HG03521 (cell line): ENCODE results near the gene GRAMD2A.

Source experiments
- ATAC-seq: cut with Tn5 transposase; IDR thresholded peaks from one replicate; pipeline ENCODE4 v1.9.1; 2021; ENCODE audit warnings: mild to moderate bottlenecking, moderate library complexity; ENCODE audit not compliant: unreplicated experiment

Gene GRAMD2A

DNA sequence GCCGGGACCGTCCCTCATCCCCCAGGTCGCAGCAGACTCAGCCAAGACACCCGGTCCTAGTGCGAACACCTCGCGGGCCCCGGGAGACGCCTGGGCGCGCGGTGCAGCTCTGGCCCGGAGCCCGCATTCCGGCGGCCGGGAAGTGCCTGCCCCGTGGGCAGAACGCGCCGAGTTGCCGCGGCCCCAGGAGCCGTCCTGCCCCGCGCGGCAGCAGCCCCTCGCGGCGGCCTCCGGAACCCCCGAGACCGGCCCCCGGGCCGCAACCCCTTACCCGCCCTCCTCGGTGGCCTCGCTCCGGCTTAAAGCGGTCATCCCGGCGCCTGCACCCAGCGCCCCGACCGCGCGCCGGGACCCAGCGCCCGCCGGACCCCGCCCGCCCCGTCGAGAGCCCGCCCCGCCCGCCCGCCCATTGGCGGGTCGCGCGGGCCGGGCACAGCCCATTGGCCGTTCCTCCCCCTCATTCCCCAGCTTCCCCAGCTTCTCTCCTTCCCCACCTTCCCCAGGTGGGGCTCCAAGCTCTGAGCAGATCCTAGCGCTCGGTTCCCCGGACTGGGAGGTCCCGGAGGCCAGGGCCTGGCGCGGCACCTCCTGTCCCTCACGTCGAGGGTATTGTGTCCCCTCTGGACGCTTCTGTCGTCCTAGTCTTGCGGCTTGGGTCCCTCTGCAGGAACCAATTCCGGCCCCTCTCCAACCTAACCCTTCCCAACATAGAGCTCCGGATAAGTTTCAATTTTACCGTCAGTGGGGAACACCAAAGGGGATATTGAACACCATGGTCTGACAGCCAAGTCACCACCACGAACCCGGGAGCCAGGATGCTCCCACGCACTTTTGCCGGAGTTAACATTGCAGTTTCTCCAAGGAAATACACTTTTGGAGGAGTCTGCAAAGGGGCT lies at the start of gene GRAMD2A:
GRAMD2A (minus strand) TSS at position 328 of the 896 bp plus-strand sequence.
- ATAC-seq, result no peak

DNA sequence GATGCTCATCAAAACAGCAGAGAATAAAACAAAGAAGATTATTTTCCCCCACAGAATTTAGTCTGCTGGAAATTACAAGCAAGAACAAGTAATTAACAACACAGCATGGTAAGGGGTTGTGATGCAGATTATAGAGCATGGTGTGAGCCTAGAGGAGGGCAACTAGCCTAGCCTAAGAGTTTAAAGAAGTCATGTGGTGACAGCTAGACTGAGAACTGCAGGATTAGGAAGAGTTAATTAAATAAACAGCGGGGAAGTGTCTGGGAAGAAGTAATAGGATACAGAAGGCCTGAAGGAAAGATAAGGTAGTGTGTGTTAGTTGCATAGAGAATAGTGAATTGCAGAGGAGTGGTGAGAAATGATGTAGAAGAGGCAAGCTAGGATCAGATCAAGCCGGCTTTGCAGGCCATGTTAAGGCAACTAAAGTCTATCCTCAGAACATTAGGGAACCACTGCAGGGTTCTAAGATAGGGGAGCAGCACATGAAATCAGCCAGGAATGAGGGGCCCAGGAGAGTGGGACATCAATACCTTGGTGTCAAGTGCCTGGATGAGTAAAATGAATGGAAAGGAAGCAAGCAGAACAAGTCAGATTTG lies 45.3 kb upstream of the GRAMD2A start:
- no peak for ATAC-seq

DNA sequence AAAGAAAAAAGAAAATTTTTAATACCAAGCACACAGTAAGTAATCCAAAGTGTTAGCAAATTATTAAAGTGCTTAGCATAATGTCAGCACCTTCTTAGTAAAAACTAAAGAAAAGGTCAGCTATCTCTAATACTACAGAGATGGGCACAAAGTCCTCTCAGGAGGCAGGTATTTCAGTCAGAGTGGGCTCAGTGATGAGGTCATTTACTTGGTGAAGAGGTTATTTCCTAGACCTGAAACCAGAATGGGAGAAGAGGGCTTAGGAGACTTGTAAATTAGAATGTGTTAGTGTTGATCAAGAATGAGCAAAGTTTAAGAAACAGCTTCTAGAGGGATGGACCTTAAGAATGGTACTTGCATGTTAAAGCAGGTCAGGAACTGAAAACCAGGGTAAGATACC lies 42.1 kb upstream of the GRAMD2A start:
- no peak for ATAC-seq

DNA sequence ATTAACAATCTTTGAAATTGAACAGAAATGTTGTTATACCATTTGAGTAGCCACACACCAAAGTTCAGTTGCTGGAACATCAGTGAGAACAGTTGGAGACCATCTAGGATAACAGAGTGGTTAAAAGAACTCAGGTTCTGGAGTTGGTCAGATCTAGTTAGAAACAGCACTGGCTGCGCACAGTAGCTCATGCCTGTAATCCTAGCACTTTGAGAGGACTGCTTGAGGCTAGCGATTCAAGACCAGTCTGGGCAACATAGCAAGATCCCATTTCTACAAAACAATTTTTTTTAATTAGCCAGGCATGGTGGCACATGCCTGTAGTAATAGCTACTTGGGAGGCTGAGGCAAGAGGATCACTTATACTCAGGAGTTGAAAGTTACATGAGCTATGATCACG lies 41.0 kb upstream of the GRAMD2A start:
- no peak for ATAC-seq

DNA sequence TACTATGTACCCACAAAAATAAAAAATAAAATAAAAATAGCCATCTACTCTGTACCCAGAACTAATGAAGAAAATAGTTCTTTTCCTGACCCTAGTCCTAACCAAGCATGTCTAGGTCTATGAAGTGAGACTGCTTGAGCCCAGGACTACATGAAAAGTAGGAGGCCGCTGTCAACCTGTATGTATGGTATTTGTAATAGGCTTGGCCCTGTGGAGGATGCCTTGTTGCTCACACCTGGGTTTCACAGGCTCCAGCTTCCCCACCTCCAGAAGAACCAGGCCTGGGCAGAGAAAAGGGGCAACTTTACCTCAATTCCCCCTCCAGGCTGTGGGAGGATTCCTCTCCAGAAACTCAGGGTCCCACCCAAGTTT lies 40.3 kb upstream of the GRAMD2A start:
- ATAC-seq, result no peak

DNA sequence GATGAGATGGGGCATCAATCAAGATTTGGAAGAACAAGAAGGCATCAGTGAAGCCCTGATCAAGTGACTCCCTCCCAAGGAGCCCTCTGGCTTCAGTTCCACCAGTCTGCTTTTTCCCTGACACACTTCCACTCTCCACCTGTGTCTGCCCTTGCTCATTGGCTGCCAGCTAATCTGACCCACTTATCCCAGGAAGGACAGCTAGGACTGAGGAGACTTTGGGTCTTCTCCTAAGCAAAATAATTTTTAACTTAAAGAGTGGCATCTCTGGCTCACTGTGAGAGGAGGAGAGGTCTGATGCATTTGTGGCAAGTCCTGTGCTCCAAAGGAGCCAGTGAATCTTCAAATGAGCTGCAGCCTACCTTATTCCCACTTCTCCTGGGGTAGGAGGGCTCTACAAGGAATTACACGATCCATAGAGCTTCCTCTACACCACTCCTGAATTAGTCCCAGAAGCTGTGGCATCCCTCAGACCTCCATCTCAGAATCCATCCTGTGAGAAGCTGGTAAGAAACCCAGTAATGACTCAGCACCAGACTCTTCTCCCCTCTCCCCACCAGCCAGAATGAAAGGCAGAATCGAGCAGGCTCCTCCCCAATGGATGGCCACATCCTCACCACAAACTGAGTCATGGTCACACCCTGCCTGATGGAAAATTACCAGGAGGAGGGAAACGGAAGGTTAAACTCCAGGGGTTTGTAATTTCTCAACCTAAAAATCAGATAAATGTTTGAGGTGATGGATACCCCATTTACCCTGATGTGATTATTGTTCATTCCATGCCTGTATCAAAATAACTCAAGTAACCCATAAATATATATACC lies 39.7 kb upstream of the GRAMD2A start:
- no peak for ATAC-seq

DNA sequence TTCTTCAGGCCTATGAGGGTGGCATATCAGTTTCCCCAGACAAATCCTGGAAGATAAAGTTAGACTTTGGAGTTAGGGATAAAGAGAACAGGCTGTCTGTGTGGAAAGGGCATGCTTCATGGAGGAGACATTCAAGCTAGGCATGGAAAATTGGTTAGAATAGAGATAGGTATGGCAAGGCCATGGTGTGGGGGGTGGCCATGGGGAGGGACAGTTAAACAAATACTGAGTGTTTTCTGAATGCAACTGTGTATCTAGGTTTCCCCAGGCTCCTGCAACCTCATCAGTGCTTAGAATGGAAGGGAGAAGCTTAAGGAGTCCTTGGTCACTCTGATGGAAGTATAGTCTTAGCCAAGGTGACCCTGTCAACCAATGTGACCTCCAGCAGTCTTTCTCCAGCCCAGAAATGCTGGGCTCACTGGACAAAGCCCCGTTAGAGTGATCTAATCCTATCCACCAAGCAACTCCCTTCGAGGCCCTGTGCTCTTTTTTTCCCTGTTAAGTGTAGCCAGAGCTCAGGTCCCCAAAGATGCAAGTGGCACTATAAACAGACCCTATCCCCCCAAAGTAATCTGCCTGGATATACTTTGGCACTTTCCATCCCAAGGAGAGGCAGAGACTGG lies 38.9 kb upstream of the GRAMD2A start:
- ATAC-seq, result no peak

DNA sequence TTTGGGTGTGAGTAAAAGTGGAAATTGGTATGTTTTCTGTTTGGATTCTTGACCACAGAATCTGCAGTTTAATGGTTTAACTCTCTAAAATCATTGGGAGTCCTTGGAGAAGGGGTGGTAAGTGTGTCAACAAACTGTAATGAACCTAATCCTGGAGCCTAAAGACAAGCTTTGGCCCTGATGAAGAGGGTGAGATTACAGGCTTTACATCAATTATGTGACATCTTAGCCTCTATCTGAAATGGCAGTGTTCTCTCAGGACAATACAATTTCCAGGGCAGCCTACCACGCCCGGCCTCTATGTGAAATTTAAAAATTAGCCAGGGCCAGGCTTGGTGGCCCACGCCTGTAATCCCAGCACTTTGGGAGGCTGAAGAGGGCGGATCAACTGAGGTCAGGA lies 37.7 kb upstream of the GRAMD2A start:
- no peak for ATAC-seq

DNA sequence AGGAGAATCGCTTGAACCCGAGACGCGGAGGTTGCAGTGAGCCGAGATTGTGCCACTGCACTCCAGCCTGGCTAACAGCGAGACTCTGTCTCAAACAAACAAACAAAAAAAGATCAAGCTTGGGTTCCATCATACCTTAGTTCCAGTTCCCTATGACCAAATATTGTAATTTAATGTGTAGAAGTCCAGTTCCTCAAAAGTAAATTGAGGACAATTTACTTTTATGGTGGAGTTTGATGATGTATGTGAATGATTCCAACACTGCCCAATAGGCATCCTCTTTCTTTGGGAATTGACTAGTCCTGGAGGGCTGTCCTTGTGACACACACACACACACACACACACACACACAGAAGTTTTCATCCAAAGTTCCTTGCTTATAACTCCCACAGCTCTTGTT lies 36.2 kb upstream of the GRAMD2A start:
- ATAC-seq, result no peak

DNA sequence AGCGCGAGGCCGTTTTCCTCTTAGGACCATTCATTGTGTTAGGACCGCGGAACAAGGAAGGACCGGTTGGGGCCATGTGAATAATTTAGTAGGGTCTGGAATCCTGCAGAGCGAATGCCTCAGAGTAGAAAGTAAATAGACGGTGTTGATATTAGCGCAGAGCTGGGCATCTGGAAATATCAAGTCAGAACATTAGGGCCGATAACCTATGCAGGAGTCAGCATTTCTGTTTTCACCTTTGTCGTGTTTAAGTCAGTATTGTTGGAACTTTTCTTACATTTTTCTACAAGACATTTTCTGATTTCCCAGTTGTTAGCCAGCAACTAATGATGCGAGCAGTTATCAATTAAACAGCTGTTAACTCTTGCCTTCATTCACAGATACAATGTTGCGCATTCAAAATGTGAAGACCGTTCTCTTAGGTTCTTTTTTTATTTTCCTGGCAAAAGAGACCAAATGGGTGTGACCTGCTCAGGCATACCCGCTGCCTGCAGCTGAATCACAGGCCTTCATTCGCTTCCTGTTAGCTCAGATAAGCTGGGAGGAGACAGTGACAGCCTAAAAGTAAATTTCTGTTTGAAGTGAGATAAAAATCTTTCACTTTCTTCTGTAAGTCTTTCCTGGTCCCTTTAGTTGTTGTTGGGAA lies 34.4 kb upstream of the GRAMD2A start:
- no peak for ATAC-seq

DNA sequence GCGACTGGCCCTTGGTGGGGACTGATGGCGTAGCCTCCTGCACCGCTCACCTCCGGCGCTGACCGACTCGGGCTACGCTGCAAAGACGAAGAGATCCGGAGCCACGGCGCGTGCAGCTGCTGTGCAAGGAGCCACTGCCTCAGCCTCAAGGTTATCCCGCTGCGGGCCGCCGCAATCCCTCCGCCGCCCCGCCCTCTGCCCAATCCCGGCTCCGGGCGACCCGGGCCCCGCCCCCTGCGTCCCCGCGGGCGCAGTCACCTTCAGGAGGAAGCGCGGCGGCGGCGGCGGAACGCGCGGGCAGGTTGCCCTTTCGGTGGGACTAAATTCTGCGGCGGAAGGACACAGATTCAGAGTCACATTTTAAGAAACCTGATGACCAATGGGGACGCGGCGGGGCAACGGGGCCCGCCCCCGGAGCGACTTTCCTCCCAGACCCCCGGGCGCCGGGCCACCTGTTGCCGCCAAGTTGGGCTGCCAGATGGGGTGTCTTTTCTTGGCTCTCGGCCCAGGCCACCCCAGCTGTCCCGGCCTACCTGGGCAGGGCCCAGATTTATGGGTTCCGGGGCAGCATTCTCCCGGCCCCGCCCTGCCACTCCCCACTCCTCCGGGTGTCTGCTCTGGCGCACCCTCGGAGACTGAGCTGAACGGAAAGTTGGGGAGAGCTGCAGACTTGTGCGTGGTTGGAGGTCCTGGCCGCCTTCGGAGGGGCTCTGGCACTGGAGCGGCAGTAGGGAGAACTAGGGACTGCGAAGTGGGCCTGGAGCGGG lies 33.7 kb upstream of the GRAMD2A start, which contains the start of gene PKM:
PKM (minus strand) TSS at position 125 of the 767 bp plus-strand sequence. CDS start 12,093 bp downstream, outside the sequence.
- peak; percentile 47 for ATAC-seq

DNA sequence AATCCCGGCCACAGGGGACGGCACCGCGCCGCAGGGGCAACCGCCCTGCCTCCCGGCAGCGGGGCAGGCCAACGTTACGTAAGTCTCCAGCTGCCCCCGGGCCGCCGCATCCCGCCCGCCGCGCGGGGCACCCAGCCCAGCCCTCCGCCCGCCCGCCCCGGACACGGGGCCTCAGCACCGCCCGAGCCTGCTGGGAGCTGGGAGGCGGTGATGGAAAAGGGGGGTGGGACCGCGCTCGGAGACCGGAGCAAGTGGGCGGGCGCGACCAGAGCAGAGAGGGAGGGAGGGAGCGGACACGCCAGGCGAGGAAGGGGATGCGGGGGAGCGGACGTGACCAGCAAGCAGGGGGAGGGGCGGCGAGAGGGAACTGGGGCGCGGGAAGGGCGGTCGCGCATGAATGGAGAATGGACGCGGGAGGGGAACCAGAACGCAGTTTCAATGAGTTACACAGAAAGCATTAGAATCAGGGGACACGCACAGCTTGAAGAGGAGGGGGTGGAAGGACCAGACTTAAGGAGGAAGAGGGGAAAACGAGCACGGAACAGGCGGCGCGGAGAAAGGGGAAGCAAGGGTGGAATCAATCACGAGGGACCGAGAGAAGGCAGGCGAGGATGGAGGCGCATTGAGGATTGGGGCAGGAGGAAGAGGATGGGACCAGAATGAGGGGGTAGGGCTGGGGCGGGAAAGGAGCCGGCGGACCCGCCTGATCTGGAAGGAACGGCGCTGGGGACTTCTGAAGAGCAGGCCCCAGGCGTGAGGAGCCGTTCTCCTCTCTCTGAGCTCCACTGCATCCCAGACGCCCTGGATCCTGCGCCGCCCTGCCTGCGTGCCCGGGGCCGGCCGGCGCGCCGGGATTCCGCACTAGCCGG lies 32.8 kb upstream of the GRAMD2A start:
- no peak for ATAC-seq

DNA sequence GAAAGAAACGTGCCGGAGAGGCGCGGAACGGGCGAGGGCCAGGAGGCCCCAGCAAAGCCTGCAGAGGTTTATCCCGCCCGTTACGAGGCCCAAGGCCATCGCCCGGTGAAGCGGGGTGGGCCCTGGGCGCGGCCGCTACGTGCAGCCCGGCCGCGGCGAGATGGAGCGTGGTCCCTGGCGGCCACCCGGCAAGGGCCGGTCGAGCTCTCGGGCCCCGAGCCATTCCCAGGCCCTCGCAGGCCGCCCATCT lies 32.3 kb upstream of the GRAMD2A start:
- no peak for ATAC-seq

DNA sequence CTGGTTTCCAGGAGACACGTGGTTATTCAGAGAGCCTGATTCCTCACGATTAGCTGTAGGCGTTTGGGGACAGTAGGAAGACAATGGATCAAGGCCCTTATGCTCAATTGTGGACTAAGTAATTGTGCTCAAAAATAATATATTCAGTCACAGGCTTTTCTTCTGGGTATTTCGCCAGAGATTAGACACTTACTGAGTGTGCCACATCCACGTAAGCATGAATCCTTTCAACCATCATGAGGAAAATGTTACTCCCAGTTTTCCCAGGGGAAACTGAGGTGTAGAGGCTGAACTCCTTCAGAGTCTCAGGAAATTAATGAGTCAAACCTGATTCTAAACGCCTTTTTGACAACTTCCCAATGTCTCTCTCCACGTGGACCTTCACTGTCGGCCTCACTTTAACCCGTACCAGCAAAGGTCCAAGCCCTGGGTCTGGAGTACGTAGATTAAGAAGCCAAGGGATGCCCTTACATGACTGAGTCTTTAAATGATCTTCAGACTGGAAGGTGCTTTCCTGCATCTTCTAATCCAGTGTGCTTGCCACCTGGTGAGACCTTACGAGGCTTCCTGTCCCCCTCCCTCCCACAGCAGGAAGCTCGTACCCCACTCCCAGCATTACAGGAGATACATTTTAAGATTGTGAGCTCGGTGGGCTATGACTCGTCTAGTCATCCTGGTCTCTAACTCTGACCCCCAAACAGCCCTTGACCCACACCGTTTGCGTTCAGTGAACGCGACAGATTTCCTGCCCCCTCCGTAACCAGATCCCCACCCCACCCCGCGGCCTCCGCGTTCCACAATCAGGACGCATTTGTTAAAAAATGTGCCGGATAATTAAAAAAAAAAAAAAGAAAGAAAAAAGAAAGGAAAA lies 31.7 kb upstream of the GRAMD2A start:
- no peak for ATAC-seq

DNA sequence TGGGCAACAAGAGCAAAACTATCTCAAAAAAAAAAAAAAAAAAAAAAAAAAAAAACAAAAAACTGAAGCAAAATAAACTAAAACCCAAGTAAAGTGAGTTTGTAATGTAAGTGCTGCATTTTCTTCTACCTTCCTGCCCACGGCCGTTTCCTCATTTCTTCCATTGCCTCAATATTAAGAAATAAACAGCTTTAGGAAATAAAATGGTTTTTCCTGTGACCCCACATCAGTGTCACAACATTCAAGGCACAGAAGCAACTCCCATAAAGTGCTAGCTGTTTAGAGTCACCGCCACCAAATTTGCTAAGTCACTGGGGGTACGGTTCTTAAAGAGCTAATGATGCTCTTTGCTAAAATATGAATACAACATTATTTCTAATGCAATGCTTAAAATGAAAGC lies 30.1 kb upstream of the GRAMD2A start:
- ATAC-seq, result no peak

DNA sequence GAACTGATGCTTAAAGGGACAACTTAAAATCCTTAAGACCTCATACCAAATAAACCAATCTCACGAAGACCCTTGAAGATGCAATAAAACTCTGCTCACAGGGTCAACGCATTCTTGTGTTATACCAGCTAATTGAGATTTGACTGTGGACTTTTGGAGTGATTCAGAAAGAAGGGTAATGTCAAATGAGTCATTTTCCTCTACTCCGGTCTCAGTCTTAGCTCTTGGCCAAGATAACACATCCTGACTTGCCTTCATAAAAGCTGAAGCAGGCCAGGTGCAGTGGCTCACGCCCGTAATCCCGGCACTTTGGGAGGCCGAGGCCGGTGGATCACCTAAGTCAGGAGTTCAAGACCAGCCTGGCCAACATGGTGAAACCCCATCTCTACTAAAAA lies 29.6 kb upstream of the GRAMD2A start:
- ATAC-seq, result no peak

DNA sequence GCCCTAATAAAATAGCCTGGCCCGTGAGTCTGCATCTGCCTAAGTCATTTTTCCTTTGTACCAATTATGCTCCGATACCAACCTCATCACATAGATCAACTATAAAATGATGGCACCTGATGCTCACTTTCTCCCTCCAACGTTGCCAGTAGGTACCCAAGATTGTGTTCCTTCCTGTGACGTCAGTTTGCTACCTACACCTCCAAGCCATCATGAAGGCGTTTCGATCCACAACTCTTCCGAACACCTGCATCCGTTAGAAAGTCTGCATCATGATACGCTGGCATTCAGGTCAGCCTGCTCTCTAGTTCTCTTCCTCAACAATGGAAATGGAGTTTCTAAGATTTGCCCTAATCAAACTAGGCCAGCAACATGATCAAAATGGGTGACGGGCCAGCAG lies 25.7 kb upstream of the GRAMD2A start:
- ATAC-seq, result no peak

DNA sequence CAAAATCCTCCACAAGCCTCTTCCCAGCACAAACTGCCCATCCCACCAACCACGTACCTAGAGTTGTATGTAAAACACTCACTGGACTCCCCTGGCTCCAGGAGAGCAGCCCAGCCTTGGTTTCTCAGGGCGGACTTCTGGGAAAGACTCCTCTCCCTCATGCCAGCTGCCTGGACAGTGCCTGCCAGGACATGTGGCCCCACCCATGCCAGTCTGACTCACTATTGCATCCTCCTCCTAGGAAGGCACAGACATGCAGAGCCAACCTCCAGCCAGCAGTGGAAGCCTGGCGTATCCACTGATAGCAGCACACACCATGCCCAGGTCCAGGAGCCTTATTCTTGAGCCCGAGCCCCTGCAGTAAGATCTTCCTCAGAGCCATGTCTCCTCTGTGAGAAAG lies 24.8 kb upstream of the GRAMD2A start:
- no peak for ATAC-seq
